GM12872 (cell line): ENCODE data around the gene CEP63.

Source experiments
- TF ChIP-seq, protein P1 (sequence below): IDR thresholded peaks from 3 replicates; pipeline ENCODE4 v1.5.1; 2011; ENCODE audit warnings: low read depth, mild to moderate bottlenecking, low read length, moderate library complexity; ENCODE audit not compliant: insufficient read depth

The CEP63 gene

GRCh38 chr3:134485718-134486576 lies at the start of gene CEP63, which contains the start of gene ANAPC13:
CEP63 (plus strand) TSS chr3:134486057; CDS start chr3:134495321, 9,264 bp downstream.
ANAPC13 (minus strand) TSS chr3:134485985; CDS start chr3:134482904, 3,081 bp downstream.
- TF ChIP-seq, protein P1, sequence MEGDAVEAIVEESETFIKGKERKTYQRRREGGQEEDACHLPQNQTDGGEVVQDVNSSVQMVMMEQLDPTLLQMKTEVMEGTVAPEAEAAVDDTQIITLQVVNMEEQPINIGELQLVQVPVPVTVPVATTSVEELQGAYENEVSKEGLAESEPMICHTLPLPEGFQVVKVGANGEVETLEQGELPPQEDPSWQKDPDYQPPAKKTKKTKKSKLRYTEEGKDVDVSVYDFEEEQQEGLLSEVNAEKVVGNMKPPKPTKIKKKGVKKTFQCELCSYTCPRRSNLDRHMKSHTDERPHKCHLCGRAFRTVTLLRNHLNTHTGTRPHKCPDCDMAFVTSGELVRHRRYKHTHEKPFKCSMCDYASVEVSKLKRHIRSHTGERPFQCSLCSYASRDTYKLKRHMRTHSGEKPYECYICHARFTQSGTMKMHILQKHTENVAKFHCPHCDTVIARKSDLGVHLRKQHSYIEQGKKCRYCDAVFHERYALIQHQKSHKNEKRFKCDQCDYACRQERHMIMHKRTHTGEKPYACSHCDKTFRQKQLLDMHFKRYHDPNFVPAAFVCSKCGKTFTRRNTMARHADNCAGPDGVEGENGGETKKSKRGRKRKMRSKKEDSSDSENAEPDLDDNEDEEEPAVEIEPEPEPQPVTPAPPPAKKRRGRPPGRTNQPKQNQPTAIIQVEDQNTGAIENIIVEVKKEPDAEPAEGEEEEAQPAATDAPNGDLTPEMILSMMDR: no peak

- TF ChIP-seq, protein P1: no peak
Observed at GRCh38 chr3:134437211-134437752, 48.6 kb upstream of the CEP63 start.

GRCh38 chr3:134441321-134441720 lies 44.5 kb upstream of the CEP63 start:
- TF ChIP-seq, protein P1: no peak

GRCh38 chr3:134441821-134442220 lies 44.0 kb upstream of the CEP63 start:
- TF ChIP-seq, protein P1: no peak

GRCh38 chr3:134445095-134445494 lies 40.8 kb upstream of the CEP63 start:
- TF ChIP-seq, protein P1: no peak

GRCh38 chr3:134445636-134446035 lies 40.2 kb upstream of the CEP63 start:
- TF ChIP-seq, protein P1: no peak

DNA sequence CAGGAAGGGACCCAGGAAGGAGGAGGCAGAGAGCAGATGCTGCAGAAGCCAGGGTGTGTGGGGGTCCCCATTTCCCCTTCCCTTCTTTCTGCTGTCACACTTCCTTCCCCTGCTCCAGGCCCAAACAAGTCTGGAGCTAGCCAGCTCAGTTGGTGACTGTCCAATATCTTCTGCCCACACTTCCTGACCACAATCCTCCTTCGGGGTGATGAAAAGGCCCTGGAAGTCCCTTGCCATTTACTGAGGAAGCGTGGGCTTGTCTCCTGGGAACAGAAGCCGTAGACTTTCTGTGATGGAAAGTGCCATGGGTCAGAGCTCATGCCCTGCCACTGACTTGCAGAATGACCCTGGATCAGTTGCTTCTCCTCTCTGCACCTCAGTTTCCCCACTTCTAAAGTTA lies 39.1 kb upstream of the CEP63 start:
- TF ChIP-seq, protein P1: no peak
